ACHN (cell line): ENCODE data around the gene UNC93B1.

ENCODE experiments used
- DNase-seq: peaks from one replicate; pipeline ENCODE4 v3.0.0-alpha.2; 2015
- in situ Hi-C: cut with HindIII; loops from 2 replicates; pipeline ENCODE4 v1.10.0; 2017; ENCODE audit warnings: low sequenced_read_pairs, low pct_ligation_motif_present, low pct_unique_long_range_greater_than_20kb

UNC93B1 gene

DNA sequence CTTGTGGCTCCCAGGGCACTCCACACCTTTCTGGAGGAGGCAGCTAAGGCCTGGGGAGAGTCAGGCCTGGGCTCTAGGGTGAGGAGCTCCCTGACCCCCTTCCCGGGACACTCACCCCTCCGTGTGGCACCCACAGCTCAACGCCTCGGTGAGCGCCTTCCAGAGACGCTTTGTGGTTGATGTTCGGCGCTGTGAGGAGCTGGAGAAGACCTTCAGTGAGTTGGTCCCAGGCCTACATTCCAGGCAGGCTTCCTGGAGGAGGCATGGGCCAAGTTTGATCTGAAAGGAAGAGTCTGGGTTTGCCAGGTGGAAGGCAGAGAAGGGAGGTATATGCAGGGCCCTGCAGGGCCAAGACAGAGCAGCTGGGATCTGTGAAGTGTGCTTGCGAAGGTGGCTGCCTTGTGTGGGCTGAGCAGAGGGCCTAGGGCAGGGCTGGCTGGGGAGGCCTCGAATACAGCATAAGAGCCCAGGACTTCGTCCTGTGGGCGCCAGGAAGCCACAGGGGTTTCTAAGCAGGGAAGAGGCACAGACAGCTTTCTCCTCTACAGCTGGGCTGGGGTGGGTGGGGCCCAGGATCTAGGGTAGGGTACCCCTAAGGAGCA is 37.8 kb upstream of the UNC93B1 start:
- no peak for DNase-seq
- in situ Hi-C loops: no loop called here

DNA sequence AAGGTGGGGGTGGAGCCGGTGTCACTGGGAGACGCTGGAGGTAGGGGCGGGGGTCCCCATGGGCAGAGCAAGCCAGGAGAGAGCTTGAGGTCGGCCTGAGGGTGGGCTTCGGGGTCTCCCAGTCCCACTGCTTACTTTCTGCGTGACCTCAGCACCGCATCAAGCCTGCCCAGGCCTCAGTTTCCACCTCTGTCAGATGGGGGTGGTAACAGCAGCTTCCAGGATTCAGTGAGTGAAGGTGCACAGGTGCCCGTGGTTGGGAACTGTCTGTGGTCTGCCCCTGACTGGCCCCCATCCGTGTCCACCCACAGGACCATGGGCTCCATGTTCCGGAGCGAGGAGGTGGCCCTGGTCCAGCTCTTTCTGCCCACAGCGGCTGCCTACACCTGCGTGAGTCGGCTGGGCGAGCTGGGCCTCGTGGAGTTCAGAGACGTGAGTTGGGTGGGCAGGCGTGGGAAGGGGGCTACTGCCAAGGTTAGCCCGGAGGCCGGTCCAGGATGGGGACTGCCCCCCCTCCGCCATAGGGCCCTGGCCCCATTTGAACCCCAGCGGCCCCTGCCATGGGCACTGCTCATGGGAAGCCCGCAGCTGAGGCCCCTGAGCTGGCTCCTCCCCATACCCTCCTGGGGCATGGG is 37.2 kb upstream of the UNC93B1 start:
- in situ Hi-C loops: no loop called here
- DNase-seq: no peak

DNA sequence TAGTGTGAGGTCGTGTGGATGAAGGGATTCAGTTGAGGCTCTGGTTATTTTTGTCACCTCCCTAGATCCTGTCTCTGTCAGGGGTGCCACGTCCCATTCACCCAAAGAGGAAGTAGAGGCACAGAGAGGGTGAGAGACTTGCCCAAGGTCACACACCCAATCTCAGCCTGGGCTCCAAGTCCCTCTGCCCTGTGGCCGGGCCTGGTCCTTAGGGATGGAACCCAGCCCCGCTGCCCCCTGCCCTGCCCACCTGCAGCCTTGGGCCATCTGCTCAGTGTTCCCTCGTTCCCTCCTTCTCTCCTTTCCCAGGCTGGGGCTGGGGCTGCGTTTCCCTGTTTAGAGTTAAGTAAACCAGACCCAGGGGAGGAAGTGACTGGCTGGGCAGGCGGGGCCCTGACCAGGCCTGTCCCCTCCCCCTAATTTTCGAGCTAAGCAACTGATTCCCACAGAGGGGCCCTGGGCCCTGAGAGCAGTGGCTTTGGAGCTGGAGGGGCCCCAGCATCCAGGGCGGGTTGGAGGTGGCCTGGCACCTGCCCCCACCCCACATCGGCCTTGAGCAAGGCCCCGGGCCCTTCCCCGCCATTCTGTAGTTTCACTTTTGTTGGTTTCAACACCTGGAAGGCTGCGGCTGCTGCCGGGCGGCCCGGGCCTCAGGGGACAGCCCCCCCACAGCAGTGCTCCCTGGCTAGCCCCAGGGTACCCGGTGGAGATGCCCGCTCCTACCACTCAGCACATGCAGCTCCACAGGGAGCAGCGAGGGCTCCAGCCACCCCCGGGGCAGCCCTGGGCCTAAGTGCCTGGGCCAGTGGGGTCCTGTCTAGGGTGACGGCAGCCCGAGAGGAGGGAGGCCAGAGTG is 36.4 kb upstream of the UNC93B1 start:
- in situ Hi-C loops: no loop called here
- peak; percentile 56 for DNase-seq

DNA sequence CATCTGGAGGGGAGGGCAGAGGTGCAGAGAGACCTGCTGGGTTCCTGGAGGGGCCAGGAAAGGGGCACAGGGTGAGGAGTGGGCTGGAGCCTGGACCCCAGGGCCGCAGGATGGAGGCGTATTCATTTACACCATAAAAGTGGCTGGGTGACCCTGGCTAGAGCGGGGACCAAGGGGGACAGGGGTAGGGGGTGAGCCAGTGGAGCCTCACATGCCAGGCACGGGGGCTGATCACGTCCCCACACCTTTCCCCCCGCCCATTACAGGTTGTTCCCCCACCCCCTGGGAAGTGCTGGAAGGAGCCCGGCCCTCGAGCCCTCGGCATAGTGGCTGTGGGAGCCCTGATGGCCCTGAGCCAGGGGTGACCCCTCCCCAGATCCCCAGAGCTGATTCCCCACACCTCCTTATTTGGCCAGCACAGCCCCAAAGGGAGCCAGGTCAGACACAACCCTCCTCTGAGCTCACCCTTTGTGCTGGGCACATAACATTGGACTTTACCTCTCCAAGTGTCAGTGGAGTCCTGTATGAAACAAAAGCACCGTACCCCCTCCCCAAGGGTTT is 35.7 kb upstream of the UNC93B1 start:
- DNase-seq: no peak
- in situ Hi-C loops: no loop called here

DNA sequence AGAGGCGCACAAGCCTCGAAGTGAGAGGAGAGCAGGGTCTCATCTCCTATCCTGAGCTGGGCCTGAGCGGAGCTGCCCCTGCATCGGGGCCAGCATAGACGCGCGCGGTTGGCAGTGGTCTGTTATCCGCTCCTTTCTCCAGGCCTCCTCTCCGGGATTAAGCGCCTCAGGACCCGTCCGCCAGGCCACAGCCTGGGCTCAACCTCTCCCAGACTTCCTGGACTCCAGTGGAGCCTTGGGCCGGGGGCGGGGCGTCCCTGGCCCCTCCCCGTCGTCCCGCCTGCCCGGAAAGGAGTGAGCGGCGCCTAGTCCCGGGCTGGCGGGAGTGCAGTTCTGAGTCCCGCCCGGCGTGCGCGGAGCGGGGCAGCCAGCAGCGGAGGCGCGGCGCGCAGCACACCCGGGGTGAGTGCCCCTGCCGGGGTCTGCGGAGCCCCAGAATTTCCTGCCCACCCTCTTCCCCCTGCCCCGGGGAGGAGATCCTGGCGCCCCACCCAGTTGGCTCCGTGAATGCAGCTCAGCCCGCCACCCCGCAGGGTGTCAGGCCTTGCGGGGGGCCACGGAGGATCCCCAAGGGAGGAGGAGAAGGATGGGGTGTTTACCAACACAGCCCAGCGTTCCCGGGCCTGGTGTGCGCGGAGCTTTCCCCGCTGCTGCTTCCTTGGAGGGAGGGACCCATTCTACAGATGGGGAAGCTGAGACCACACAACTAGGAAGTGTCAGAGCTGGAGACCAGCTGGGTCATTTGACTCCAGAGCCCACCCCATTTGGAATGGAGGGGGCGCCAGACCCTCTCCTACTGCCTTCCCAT is 35.0 kb upstream of the UNC93B1 start, which contains the start of gene TCIRG1:
TCIRG1 (plus strand) TSS at position 308 of the 808 bp plus-strand sequence. CDS start 2,247 bp downstream, outside the sequence.
- in situ Hi-C loops: no loop called here
- peak; percentile 86 for DNase-seq

DNA sequence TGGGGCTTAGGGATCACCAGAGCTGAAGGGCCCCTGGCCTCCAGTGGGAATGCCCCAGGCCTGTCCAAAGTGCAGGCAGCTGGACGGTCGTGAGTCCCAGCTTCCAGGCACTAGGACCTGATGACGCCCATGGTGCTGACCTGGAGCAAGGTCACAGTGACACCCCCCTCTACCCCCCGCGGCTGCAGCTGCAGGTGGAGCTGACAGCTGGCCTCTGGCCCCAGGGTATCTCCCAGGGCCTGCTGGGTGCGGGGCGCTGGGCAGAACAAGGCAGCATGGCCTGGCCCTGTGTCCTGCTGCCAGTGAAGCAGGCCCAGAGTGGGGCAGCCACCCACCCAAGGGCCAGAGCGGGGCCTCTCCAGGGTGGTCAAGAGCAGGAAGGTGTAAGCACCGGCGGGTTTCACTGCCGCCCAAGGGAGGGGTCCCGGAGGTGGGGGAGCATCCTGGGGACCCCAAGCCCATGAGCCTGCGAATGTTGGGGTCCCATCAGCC is 34.4 kb upstream of the UNC93B1 start:
- in situ Hi-C loops: no loop called here
- DNase-seq: no peak

DNA sequence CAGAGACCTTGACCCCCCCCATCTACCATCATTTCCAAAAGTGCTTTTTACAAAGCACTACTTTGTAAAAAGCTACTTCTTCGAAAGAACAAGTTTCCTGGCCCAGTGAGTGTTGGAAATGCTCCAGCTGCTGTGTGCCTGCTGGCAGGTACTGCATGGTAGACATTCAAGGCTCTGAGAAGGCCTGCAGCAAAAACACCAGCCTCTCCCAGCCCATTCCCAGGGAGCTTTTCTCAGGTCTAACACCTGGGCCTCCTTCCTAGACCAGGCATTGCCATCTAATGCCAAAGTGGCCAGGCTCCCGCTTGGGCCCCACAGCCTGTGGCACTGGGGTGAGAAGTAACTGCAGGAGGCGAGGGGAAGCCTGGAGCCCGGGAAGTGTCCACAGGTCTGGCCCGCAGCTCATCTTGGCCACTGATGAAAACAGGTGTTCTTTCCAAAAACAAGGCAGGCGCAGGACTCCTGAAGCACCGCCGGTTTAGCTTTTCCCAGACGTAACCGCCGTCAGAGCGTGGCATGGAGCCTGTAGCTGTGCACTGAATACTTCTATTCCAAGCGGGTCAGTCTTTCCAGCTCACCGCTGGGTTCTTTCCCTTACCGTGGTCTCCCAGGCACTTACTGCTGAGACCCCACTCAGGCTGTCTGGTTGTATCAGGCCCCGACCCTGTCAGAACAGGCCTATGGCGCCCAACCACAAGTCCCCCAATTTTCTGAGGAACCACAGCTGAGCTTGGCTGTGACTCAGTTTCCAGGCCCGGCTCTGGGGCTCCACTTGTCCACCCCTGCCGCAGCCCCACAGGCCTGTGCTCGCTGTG is 33.7 kb upstream of the UNC93B1 start:
- DNase-seq: no peak
- in situ Hi-C loops: no loop called here

DNA sequence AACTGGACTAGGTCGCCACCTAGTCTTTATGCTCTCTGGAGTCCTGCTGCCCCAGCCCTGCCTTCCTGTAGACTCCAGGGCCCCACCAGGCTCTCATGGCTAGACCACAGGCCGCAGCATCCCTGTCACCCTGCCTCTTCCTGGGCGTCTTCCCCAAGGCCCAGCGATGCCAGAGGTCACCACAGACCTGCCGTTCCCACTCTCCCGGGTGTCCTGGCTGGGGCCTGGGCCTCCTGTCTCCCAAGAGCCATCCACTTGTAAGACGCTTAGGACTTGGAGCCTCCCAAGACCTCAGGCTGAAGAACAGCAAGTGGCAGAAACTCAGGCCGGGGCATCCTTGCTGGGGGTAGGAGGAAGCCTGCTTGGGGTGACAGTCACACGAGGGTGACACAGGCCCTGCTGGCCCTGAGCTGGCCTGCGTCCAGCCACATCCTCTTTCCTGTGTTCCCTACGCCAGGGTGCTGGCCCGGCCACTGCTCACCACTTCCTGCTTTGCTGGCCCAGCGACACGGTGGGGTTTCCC is 32.9 kb upstream of the UNC93B1 start:
- in situ Hi-C loops: no loop called here
- no peak for DNase-seq

DNA sequence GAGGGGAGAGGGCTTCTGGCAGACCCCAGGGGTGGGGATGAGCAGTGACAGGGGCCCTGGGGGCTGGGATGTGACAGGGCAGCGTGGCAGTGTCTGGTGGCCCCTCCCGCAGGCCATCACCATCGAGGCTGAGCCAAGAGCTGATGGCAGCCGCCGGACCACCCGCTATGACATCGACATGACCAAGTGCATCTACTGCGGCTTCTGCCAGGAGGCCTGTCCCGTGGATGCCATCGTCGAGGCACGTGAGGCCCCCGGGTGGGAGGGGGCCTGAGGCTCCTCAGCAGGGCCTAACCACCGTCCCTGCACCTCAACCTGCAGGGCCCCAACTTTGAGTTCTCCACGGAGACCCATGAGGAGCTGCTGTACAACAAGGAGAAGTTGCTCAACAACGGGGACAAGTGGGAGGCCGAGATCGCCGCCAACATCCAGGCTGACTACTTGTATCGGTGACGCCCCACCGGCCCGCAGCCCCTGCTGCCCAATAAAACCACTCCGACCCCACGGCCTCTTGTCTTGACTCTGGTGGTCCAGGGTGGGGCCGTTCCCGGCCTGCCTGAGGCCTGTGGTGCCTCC is 32.3 kb upstream of the UNC93B1 start:
- in situ Hi-C loops: no loop called here
- DNase-seq: no peak

DNA sequence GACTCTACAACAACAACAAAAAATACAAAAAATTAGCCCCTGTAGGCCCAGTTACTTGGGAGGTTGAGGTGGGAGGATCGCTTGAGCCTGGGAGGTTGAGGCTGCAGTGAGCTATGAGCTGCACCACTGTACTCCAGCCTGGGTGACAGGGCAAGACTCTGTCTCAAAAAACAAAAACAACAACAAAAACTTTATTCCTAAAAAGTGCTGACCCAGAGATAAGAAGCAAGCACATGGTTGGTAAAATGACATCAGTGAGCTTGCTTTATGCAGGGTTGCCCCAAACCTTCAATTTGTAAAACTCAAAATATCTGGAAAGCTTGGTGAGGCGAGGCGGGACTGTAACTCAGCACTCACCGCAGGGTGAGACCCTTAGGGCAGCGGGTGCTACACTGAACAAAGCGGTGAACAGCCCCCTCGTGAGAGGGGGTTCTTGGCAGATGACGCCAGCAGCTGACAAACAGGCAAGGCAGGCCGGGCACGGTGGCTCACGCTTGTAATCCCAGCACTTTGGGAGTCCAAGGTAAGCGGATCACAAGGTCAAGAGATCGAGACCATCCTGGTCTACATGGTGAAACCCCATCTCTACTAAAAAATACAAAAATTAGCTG is 31.5 kb upstream of the UNC93B1 start:
- in situ Hi-C loops: no loop called here
- DNase-seq: no peak

DNA sequence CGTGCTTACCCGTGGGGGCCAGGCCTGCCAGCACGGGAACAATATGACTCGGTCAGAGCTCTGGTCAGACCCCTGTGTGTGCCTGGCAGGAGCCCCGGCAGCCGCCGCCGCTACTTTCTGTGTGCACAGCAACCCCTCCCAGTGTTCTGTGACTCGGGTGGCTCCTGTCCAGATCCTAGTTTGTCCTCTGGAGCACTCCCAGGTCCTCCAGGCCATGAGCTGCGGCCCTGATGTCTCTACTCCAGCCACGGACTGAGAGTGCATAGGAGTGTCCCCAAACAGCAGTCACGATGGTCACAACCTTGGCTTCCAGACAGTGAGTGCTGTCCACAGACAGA is 29.8 kb upstream of the UNC93B1 start:
- DNase-seq: no peak
- in situ Hi-C loops: no loop called here

DNA sequence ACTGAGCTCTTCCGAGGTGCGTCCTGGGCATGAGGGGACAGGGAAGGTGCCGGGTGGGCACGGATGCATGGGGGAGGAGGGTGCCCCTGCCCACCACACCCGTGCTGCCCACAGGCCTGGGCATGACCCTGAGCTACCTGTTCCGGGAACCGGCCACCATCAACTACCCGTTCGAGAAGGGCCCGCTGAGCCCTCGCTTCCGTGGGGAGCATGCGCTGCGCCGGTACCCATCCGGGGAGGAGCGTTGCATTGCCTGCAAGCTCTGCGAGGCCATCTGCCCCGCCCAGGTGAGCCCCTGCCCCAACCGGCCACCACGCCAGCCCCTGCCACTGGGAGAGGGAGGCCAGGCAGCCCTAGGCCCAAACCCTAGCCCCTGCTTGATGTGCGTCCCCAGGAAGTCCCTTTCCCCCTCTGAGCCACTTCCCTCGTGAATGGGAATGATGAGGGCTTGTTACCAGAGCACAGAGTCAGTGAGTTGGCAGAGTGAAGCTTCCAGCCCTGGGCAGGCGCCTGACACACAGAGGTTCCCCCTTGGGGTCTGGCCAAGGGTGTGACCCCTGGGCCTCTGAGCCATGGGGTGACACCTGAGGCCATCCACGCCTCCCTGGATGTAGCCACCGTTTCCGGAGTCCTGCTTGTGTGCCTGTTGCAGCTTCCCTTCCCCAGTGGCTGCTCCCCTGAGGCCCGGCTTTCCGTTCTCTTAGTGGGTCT is 29.3 kb upstream of the UNC93B1 start:
- DNase-seq: no peak
- in situ Hi-C loops: no loop called here

DNA sequence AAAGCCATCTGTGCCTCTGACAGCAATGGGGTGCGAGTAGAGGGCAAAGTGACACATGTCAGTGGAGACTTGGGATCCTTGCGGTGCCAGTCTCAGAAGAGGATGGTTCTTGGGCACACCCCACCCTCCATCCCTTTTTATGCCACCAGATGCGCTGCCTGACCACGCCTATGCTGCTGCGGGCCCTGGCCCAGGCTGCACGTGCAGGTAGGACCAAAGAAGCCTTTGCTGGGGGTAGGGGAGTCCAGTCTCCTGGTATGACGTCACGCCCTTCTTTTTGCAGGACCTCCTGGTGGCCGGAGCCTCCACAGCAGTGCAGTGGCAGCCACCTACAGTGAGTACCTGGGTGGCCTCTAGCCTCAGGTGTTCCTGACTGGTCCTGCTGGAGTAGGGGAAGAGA is 28.1 kb upstream of the UNC93B1 start:
- no peak for DNase-seq
- in situ Hi-C loops: no loop called here

DNA sequence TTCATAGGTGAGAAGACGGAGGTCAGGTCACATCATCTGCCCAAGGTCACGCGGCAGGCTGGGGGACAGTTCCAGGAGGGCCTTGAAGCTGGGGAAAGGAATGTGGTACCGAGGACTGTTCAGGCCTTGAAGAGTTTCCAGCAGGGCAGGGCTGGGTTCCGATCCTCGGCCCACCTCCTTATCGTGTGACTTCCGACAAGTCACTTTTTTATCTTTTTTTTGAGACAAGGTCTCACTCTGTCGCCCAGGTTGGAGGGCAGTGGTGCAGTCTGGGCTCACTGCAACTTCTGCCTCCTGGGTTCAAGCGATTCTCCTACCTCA is 27.2 kb upstream of the UNC93B1 start:
- in situ Hi-C loops: no loop called here
- no peak for DNase-seq

DNA sequence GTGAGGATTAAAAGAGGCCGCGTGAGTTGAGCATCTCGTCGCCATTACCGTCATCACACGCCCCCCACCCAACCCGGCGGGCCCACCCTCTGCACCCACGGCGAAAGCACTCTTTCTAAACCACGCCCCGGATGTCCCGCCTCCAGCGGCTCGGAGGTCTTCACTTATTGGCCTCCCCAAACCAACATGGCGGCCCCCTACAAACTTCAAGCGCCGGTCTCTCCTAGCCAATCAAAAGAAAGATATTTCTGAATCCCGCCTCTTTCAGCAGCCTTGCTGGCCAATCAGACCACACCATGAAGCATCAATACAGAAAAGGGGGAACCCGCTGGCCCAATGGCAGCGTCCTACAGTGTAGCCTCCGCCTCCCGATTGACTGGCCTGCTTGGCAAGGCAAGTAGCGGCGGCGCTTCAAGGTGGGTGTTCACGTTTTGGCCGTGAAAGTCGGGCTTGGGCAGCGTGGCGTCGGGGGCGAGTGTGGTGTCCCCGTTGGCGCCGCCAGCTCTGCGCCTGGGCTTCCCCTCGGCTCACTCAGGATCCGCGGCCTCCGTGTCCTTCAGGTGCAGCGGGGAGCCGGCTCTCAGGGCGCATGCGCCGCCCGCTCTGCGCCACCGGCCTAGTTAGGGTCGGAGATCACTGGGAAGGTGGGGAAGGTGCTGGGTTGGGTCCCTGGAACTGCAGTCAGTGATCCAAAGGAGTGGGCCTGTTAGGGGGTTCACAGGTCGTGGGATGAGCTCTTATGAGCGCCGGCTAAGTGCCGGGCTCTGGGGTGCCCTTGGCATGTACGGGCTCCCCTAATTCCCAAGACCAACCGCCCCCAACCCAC is 26.6 kb upstream of the UNC93B1 start, which contains the start of gene NDUFS8:
NDUFS8 (plus strand) TSS at position 364 of the 826 bp plus-strand sequence. CDS start 1,471 bp downstream, outside the sequence.
- in situ Hi-C loops: no loop called here
- peak; percentile 98 for DNase-seq
